ENCODE data around the gene ME3.

Gene ME3

DNA sequence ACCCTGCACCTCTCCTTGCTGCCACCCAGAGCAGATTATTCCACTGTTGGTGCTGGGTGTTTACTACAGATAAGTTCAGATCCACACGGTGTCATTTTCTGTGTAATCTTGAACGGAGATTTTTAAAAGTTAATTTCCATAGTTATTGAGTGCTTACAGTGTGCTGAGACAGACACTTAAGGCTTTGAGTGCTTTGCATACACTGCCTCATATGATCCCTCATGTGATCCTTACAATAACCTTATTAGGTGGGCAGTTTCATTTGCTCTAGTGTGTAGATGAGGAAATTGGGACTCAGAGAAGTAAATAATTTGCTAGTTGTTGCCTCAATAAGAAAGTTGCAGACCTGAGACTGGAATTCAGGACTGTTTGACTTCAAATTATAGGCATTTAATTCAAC is 32.3 kb upstream of the ME3 start:
- H3K4me3 ChIP-seq (ENCODE audit: control insufficient read depth, low read depth, low read length), result no peak overlapping the region
- TF ChIP-seq CTCF (IDR thresholded peaks at IDR 0.05; ENCODE audit: control insufficient read depth, insufficient read depth, low read depth, low read length, missing control alignments), result no peak
- no peak for DNase-seq (ENCODE audit: low read depth)

GRCh38 chr11:86703987-86704386 is 31.6 kb upstream of the ME3 start:
- H3K4me3 ChIP-seq (ENCODE audit: control insufficient read depth, low read depth, low read length), result no peak overlapping the region
- DNase-seq (ENCODE audit: low read depth), result no peak
- TF ChIP-seq CTCF (IDR thresholded peaks at IDR 0.05; ENCODE audit: control insufficient read depth, insufficient read depth, low read depth, low read length, missing control alignments), result no peak

GRCh38 chr11:86702220-86702983 is 30.0 kb upstream of the ME3 start:
- no peak for DNase-seq (ENCODE audit: low read depth)
- H3K4me3 ChIP-seq (ENCODE audit: control insufficient read depth, low read depth, low read length), result no peak overlapping the region
- no peak for TF ChIP-seq CTCF (IDR thresholded peaks at IDR 0.05; ENCODE audit: control insufficient read depth, insufficient read depth, low read depth, low read length, missing control alignments)

GRCh38 chr11:86699040-86699791 is 26.8 kb upstream of the ME3 start:
- no peak for TF ChIP-seq CTCF (IDR thresholded peaks at IDR 0.05; ENCODE audit: control insufficient read depth, insufficient read depth, low read depth, low read length, missing control alignments)
- no peak overlapping the region for H3K4me3 ChIP-seq (ENCODE audit: control insufficient read depth, low read depth, low read length)
- no peak for DNase-seq (ENCODE audit: low read depth)

DNA sequence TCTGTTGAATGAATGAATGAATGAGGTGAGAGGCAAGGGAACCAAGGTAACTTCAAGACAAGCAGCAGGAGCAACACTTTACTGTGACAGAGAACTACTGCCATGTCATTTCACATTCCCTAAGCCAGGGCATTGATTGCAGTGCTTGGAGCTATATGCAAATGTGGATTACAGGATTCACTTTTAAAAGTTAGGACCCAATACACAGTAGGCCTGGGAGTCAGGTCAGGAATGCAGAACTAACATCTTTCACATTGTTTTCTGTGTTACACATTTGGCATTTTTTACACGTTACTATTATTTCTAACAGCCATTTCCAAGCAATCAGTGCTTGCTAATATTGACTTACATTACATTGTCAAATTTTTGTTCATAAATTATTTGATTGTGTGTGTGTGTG is 26.2 kb upstream of the ME3 start:
- no peak for TF ChIP-seq CTCF (IDR thresholded peaks at IDR 0.05; ENCODE audit: control insufficient read depth, insufficient read depth, low read depth, low read length, missing control alignments)
- no peak for DNase-seq (ENCODE audit: low read depth)
- no peak overlapping the region for H3K4me3 ChIP-seq (ENCODE audit: control insufficient read depth, low read depth, low read length)

GRCh38 chr11:86696451-86696850 is 24.0 kb upstream of the ME3 start:
- no peak for DNase-seq (ENCODE audit: low read depth)
- no peak for TF ChIP-seq CTCF (IDR thresholded peaks at IDR 0.05; ENCODE audit: control insufficient read depth, insufficient read depth, low read depth, low read length, missing control alignments)

More at GRCh38 chr11:86696451-86696850, 24.0 kb upstream of the ME3 start:
- no peak overlapping the region for H3K4me3 ChIP-seq (ENCODE audit: control insufficient read depth, low read depth, low read length)

Data from AG09309 (cell line).